ENCODE results near the gene PNMA1.
"Not testable (repeated sequence)": the region's sequence is repeated elsewhere in the genome, so short reads cannot be mapped to it uniquely, and the experiment has no call there.

PNMA1 gene

DNA sequence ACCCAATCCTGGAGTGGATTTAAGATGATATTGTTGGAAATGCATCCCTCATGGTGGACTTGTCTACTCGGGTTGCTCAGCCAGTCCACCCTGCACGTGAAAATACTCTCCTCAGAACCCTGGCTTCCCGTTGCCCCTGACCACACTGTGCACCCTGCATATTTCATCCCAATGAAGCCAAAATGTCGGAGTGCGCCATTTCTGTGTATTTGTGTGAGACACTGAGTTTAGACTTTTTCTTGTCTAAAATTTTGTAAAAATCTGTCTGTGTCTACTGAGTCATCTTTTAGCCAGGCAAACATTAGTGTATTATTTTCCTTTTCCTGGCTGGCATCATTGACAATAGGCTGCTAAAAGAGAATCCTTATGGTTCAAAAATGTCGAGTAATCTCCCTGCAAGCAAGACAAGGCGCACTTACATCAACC is 485 bp upstream of the PNMA1 start:
- DNase-seq: no peak

DNA sequence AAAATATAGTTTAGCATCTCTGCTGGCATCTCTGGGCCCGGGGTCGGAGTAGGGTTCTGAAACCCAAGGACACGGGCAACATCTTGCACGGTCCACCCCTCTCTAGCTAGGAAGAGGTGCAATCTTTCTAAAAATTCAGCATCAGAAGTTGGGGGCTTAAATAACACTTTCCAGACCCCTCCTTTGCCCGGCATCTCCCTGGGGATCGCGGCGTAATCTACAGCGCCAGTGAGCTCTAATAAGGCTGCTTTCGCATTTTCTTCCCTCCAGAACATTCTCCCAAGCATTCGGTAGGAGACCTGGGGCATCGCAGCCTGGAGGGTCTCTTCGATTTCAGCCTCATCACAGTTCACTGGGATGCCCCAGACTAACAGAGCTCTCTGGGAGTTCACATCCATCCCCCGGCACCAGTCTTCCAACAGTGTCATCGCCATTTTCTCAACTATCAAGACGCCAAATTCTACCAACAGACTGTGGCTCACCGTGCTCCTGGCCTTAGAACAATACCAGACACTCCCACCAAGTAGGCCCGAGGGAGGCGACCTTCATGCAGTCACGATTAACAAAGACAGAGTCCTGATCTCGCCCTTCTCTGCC is 880 bp downstream of the PNMA1 start:
- DNase-seq: no peak

DNA sequence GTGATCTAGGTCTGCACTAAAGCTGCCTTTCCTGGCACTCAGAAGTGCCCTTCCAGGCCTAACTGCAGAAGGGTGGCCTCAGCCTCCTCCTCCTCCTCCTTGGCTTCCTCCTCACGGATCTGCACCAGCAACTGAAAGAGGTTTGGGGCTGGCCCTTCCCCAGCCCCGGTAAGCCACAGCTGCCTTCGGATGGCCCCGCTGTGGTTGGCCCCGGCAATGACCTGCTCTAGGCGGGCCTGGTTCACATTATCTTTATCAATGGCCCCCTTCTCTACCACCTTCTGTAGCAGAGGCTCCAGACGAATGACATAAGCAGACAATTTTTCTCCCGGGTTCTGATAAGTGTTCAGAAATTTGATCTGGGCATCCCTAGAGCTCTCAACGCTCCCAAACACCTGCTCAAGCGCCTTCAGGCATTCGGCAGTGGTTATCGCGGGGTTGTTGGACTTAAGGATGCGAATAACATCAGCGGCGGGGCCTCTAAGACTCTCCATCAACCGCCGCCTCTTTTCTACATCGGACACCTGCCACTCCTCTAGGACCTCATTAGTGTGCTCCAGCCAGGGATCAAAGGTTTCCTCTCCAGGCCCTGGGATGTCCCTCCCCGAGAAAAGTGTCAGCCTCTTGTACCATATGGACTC is 1.5 kb downstream of the PNMA1 start:
- no peak for DNase-seq

DNA sequence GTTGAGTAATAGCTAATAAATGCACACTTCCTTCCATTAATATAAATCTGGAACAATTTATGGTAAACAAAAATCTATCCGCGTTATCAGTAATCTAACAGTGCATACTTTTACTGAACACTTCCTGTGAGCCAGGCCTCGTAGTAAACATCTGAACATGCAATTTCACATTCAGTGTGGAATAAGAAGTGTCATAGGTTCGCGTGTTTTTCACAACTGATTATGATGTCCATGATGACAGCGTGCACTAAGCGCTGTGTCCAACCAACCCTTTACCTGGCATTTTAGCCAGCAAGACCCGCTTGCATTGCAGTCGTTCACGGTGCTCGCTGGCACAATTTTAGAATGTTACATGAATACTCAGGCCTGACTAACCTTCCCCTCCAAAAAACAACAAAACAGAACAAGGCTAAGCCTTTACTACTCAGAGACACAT is 2.1 kb downstream of the PNMA1 start:
- no peak for DNase-seq

DNA sequence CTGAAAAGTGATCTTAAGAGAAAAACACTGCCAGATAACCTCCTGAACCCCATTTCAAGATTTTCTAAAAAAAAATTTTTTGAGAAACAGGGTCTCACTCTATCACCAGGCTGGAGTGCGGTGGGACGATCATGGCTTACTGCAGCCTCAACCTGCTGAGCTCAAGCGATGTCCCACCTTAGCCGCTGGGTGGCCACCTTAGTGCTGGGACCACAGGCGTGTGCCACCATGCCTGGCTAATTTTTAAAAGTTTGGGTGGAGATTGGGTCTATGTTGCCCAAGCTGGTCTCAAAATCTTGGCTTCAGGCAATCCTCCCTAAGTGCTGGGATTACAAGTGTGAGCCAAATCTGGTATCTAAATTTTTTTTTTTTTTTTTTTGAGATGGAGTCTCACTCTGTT is 3.4 kb downstream of the PNMA1 start:
- DNase-seq: no peak

DNA sequence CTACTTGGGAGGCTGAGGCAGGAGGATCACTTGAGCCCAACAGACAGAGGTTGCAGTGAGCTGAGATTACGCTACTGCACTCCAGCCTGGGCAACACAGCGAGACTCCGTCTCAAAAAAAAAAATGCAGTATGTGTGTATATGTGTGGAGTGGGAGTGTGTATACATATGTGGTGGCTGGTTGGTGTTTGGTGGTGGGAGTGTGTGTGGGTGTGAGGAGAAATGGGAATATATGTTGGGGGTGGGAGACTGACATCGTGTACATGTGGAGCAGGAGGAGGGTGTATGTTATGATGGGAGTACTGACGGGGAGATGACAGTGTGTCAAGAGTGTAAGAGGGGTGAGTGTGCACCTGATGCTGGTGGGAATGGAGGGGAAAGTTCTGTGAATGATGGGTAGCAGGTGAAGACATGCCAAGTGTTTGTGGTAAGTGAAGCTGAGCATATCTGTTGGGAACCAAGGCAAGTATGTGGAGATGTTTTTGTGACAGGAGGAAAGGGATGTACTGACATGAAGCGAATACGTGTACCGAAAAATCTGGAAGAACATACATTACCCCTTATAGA is 4.2 kb downstream of the PNMA1 start:
- DNase-seq: no peak

DNA sequence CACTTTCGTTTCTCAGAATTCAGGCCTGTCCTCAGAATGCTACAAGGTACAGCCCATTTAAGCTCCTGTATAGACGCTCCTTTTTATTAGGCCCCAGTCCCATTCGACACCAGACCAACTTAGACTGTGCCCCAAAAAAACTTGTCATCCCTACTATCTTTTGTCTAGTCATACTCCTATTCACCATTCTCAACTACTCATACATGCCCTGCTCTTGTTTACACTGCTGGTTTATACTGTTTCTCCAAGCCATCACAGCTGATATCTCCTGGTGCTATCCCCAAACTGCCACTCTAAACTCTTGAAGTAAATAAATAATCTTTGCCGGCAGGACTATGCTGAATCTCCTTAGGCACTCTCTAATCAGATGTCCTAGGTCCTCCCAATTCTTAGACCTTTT is 6.1 kb downstream of the PNMA1 start:
- not testable (repeated sequence) for DNase-seq

DNA sequence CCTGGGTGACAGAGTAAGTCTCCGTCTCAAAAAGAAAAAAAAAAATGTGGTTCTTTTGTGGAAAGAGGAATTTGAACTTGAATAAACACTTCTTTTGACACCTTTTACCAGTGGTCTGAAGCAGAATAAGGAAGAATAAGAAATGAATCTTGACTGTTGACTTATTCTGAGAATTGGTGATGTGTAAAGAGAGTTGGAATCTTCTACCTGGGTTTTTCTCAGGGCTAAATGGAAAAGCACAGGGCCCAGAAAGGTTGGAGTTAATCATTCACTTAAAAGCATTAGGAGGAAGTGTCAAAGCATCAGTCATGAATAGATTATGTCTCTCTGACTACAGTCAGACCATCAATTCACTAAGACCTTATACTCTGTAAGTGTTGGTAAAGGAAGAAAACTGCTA is 13.9 kb downstream of the PNMA1 start:
- DNase-seq: no peak

DNA sequence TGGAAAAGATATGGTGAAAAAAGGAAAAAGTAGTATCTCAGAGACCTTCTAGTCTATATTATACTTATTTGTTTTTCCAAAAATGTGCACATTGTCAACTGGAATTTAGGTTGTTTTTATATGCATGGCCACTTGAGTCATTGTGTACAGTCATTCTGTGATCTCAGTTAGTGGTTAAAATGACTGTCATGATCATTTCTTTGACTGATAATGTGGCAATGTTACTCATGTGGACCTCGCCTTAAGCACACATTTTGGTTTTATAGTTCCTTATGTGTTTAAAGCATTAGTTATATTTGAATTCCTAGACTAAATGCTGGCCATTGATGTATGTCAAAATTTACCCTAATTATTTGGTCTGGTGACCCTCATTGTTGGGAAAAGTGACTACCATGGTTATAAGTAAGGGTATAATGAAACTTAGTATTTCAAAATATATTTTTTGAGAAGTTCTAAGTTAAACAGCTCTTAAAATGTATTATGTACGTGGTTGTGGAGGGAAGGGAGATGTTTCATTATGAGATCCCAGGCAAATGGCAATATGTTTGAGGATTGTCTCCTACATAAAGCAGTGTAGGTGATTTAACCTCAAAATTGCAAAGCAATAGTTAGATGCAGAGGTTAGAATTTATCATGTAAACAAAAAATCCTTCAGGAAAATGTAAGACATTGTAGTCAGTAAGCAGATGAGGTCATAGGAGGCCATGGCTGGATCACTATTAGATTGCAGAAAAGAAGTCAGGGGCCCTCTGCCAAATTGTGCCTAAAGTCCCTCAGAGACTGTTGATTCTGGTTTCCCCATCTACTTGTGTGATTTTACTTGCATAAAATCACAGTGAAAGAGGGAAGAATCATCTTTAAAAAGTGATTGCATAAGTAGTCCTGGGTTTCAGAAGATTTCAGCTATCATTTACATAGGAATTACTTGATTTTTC is 17.5 kb downstream of the PNMA1 start:
- no peak for DNase-seq

DNA sequence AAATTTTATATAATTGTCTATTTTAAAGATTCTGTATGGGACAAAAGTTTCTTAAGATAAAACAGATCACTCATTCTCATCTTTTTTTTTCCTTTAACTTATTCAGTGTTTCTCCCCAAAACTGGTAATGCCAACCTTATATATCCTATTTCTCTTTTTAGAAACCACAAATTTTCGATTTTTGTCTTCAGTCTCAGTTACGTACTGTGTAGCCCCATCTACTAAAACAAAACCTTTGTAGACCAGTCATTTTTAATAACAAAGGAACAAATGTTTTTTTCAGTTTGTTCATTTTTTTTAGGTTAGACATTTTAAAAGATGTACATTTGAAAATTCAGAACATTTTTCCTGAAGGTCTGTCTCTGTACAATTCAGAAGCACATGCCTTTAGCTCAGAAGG is 18.2 kb downstream of the PNMA1 start:
- DNase-seq: no peak

DNA sequence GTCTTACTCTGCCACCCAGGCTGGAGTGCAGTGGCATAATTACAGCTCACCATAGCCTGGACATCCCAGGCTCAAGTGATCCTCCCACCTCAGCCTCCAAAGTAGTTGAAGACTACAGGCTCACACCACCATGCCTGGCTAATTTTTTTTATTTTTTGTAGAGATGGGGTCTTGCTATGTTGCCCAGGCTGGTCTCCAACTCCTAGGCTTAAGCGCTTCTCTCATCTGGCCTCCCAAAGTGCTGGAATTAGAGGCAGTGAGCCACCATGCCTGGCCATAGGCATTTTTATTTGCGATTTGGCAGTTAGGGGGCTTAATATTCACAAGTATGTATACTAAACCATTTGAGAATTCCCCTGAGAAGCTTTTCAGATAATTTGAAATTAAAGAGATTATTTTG is 19.1 kb downstream of the PNMA1 start:
- DNase-seq: no peak

DNA sequence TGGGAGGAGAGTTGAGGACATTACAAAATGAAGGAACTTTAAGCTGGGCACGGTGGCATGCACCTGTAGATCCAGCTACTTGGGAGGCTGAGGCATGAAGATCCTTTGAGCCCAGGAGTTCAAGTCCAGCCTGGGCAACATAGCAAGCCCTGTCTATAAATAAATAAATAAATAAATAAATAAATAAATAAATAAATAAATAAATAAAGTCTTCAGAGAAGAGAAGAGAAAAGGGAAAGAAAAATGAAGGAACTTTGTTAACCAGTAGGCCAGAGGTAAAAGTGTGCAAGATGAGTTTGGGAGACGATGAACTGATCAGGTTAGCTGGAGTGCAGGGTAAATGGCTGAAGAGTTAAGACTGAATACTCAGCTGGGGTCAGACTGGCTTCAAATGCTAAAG is 20.1 kb downstream of the PNMA1 start:
- DNase-seq: no peak

DNA sequence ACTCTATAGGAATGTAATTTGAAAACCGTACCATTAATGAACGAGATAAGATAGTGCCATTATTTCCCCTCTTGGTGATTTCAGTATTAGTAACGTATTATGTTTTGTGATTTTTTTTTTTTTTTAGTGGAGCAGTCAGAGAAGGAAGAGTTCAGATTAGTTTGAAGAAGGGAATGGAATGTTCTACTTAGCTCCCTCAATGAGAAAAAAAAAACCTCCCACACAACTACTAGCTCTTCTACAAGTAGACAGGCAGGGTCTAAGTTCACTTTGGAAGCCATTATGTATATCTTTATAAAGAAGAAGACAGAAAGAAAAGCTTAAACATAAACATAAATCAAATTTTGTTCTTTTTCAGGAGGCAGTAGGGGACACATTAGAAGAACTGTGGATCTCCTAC is 27.3 kb downstream of the PNMA1 start:
- no peak for DNase-seq

DNA sequence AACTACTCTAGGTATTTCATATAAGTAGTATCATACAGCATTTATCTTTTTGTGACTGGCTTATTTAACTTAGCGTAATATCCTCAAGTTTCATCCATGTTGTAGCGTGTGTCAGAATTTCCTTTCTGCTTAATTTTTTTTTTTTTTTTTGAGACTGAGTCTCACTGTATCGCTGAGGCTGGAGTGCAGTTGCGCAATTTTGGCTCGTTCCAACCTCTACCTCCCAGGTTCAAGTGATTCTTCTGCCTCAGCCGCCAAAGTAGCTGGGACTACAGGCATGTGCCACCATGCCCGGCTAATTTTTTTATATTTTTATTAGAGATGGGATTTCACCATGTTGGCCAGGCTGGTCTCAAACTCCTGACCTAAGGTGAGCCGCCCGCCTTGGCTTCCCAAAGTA is 28.9 kb downstream of the PNMA1 start:
- DNase-seq: no peak

DNA sequence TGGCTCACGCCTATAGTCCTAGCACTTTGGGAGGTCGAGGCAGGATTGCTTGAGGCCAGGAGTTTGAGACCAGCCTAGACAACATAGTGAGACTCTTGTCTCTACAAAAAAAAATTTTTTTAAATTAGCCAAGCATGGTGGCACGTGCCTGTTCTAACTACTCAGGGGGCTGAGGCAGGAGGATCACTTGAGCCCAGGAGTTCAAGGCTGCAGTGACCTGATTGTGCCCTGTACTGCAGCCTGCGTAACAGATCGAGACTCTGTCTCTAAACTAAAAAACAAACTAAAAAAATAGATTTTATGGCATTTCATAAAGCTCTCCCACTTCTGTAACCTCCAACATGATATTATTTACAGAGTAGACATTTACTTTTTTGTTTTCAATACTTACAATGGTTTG is 29.6 kb downstream of the PNMA1 start:
- no peak for DNase-seq

DNA sequence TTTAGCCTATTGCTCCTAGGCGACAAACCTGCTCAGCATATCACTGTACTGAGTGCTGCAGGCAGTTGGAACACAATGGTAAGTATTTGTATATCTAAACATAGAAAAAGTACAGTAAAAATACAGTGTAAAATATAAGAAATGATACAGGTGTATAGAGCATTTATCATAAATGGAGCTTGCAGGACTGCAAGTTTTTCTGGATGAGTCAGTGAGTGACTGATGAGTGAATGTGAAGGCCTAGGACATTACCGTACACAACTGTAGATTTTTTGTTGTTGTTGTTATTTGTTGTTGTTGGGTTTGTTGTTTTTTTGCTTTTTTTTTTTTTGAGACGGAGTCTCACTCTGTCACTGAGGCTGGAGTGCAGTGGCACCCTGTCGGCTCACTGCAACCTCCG is 33.4 kb downstream of the PNMA1 start:
- no peak for DNase-seq

DNA sequence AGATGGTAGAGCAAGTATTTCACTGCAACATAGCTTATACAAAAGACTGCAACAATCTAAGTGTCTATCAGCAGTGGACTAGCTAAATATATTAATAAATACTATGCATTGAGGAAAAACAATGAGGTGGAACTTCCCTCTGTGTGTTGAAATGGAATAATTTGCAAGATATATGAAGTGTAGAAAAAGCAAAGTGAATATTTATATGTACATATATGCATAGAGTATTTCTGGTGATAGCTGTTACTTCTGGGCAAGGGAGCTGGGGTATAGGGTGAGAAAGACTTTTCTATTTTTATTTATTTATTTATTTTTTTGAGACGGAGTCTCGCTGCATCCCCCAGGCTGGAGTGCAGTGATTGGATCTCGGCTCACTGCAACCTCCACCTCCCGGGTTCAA is 35.5 kb downstream of the PNMA1 start:
- no peak for DNase-seq

DNA sequence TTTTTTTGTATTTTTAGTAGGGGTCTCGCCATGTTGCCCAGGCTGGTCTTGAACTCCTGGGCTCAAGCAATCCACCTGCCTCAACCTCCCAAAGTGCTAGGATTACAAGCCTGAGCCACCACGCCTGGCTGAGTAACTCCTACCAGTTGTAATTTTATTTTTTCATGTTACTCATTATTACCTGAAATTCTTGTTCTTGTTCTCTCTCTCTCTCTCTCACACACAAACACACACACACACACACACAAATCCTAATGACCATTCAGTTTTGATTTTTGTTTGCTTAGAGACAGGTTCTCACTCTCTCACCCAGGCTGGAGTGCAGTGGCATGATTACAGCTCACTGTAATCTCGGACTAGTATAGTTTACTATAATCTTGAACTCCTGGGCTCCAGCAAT is 39.2 kb downstream of the PNMA1 start:
- DNase-seq: no peak

DNA sequence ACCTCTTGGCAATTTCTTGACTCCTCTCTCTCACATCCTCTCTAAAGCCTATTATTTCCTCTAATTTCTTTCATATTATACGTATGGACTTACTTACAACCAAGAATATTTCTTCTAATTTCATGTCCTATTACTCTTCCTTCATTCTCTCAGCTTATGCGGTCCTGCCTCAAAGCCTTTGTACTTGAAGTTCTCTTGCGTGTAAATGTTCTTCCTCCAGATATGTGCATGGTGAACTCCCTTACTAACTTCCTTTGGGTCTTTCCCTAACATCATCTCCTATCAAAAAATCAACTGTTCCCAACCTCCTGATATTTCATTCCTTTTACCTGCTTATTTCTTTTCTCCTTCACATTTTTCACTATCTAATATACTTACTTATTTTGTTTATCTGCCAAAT is 46.3 kb downstream of the PNMA1 start:
- no peak for DNase-seq

DNA sequence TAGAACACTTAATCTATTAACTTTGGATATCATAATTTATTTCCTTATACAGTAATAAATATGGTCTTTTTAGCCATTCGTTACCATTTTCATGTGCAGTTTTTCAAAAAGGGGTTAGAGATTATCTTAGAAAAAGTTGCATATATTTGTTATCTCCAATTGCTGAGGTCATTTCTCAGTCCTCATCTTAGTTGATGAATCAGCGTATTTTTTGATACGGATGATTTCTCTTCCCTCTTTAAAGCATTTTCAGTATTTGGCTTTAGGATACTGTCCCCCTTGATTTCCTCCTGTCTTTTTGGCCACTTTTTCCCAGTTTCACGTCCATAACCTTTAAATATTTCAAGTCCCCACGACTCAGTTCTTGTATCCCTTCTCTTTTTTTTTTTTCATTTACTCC is 47.6 kb downstream of the PNMA1 start:
- no peak for DNase-seq

DNA sequence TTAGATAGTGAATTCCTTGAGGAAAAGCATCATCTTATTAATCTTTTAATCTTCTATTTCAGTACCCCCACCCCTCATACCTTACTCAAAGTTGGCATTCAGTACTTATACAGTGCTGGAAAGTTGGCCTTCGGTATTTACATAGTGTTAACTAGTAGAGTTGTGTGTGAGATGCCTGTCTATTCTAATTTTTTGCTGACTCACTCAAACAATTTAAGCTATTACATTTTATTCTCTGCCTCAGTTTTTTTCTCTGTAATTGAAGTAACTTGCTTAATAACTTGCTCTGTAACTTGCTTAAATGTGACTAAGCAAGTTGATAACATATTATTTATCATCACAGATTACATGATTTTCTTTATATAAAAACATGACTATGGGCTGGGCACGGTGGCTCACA is 49.1 kb downstream of the PNMA1 start:
- DNase-seq: no peak

DNA sequence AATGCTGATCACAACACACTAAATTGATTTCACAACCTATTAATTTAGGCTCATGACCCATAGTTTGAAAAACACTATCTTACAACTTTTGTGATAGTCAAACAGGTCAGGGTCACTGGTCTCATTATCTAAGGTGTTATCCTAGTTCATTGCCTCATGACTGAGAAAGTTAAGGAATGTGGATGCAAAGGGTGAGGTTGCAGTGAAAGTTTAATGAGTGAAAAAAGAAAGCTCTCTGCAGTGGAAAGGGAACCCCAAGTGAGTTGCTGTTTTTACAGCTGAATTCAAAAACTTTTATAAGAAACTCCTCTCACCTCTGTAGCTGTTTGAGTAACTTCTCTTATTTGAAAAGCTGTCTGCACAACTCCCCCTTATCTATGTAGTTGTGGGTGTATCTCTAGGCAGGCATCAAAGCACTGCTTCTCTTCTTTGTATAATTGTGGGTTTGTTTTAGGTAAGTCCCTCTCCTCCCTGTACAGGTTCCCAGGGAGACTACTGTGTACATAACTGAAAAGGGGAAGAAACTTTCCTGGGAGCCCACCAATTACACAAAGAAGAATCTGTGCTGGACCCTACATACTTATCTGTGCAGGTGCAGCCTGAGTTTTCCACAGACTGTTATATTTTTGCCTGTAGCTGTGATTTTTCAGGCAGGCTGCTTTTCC is 50.5 kb downstream of the PNMA1 start:
- DNase-seq: no peak

DNA sequence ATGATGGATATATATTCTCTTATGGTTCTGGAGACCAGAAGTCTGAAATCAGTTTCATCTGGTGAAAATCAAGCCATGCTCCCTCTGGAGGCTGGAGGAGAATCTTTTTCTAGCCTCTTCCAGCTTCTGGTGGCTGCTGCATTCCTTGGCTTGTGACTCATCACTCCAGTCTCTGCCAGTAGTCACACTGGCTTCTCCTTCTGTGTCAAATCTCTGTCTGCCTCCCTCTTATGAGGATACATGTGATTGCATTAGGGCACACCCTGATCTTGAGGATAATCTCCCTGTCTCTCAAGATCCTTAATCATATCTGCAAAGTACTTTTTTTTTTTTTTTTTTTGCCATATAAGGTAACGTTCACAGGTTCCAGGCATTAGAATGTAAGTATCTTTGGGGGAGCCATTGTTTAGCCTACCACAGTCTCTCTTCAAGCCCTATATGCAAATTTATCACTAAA is 51.7 kb downstream of the PNMA1 start:
- no peak for DNase-seq

All from KG1 (cell line).